SU-DHL-6 (cell line): ENCODE measurements around the gene PLA2G4A.

Source experiments
- EZH2phosphoT487 ChIP-seq: fragments of 200-600 bp; sonication (generic), shearing (Covaris generic); conservative IDR thresholded peaks from 2 replicates; pipeline ENCODE4 v1.6.1; 2018; ENCODE audit warnings: mild to moderate bottlenecking, antibody characterized with exemption, low read length, moderate library complexity, mixed read lengths
- TF ChIP-seq, protein P1 (sequence below): fragments of 200-600 bp; sonication (generic); IDR thresholded peaks from one replicate; pipeline ENCODE4 v1.5.1; 2017; ENCODE audit warnings: antibody characterized with exemption, mild to moderate bottlenecking, low read length, moderate library complexity; ENCODE audit not compliant: insufficient read depth, poor library complexity, severe bottlenecking

DNA sequence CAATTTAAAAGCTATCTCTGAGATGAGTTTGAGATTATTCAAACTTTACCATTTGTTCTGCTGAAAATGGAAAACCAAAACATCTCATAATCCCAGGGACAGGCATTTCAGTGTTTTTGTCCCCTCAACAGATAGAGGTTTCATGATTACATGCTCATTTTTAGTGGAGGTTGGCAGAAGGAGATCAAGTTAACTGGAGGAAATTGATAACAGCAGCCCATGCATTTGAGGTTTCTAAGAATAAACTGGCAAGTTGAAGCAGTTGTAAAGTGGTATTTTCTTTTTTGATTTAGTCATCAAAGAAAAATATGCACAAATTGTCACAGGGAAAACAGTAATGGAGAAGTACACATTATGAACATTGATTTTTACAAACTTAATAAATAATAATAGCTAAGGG is 205.8 kb downstream of the PLA2G4A start:
- TF ChIP-seq, protein P1, sequence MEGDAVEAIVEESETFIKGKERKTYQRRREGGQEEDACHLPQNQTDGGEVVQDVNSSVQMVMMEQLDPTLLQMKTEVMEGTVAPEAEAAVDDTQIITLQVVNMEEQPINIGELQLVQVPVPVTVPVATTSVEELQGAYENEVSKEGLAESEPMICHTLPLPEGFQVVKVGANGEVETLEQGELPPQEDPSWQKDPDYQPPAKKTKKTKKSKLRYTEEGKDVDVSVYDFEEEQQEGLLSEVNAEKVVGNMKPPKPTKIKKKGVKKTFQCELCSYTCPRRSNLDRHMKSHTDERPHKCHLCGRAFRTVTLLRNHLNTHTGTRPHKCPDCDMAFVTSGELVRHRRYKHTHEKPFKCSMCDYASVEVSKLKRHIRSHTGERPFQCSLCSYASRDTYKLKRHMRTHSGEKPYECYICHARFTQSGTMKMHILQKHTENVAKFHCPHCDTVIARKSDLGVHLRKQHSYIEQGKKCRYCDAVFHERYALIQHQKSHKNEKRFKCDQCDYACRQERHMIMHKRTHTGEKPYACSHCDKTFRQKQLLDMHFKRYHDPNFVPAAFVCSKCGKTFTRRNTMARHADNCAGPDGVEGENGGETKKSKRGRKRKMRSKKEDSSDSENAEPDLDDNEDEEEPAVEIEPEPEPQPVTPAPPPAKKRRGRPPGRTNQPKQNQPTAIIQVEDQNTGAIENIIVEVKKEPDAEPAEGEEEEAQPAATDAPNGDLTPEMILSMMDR: no peak
- TF ChIP-seq EZH2phosphoT487: no peak
